ENCODE results near the gene GRB7.

The GRB7 gene

DNA sequence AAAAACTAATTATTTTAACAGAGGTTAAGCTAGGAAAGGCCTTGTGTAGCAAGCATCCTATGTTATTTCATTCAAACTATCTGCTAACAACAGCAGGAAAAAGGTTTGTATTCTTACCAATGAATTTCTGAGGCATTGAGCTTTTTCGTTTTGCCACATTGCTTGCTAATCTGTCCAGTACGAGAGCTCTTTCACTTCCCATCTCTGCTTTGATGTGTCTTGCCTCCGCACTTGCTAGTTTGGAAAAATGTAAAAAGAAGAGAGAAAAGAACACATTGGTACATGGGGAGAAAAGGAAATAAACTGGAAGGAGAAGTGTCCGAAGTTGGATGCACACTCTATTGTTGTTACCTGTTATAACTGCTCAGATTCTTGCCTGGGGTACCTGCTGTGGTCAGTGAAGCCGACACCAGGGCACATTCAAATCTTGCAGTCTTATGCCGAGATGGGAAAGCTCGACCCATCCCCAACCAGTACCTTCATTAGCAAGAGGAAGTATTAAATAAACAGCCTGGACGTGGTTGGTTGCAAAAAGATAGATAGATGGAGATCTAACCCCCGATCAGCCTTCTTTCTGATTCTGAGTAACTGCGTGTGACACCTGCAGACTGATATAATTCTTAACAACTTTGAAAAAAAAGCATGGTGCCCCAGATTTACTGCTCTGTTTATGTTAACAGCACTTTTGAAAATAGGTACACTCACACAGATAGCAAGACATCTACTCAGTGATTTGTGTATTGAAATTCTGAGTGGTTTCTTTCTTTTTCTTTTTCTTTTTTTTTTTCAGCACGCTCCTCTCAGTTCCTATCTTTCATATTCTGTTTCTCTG is 40.0 kb downstream of the GRB7 start:
- no peak overlapping the region for H3K4me3 ChIP-seq (ENCODE audit: low read depth, low read length)
- DNase-seq (ENCODE audit: low read depth): no peak
- TF ChIP-seq CTCF (IDR thresholded peaks at IDR 0.05; ENCODE audit: low read depth, low read length, missing control alignments): no peak
- in situ Hi-C loops (cut with HindIII; ENCODE audit: low sequenced_read_pairs): no loop called here

GRCh38 chr17:39781031-39781860 is 43.5 kb downstream of the GRB7 start:
- no peak for DNase-seq (ENCODE audit: low read depth)
- H3K4me3 ChIP-seq (ENCODE audit: low read depth, low read length): no peak overlapping the region
- TF ChIP-seq CTCF (IDR thresholded peaks at IDR 0.05; ENCODE audit: low read depth, low read length, missing control alignments): no peak
- in situ Hi-C loops (cut with HindIII; ENCODE audit: low sequenced_read_pairs): loop anchor here (10.0 kb wide), 1 partner anchor 206 kb away; no protein-coding TSS in a partner anchor

DNA sequence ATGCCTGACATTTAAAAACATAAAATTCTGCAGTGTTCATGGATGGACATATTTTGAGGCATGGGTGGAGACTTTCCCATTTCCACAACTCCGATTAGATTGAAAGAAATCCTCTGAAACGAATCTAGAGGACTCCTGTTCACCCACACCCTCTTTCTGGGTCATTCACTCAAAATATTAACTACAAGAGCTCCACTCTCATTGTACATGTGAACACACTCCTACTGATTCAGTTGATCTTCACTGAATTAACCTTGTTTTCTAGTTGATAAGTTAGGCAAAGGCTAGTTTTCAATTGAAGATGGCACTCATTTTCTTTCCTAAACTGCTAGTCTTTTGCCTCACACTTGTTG is 44.1 kb downstream of the GRB7 start:
- no peak for TF ChIP-seq CTCF (IDR thresholded peaks at IDR 0.05; ENCODE audit: low read depth, low read length, missing control alignments)
- in situ Hi-C loops (cut with HindIII; ENCODE audit: low sequenced_read_pairs): loop anchor here (10.0 kb wide), 1 partner anchor 207 kb away; no protein-coding TSS in a partner anchor
- H3K4me3 ChIP-seq (ENCODE audit: low read depth, low read length): no peak overlapping the region
- DNase-seq (ENCODE audit: low read depth): no peak

GRCh38 chr17:39782481-39782880 is 44.7 kb downstream of the GRB7 start:
- H3K4me3 ChIP-seq (ENCODE audit: low read depth, low read length): no peak overlapping the region
- in situ Hi-C loops (cut with HindIII; ENCODE audit: low sequenced_read_pairs): loop anchor here (10.0 kb wide), 1 partner anchor 208 kb away; no protein-coding TSS in a partner anchor
- TF ChIP-seq CTCF (IDR thresholded peaks at IDR 0.05; ENCODE audit: low read depth, low read length, missing control alignments): no peak
- no peak for DNase-seq (ENCODE audit: low read depth)

GRCh38 chr17:39782980-39783379 is 45.2 kb downstream of the GRB7 start:
- in situ Hi-C loops (cut with HindIII; ENCODE audit: low sequenced_read_pairs): loop anchor here (10.0 kb wide), 1 partner anchor 208 kb away; no protein-coding TSS in a partner anchor
- DNase-seq (ENCODE audit: low read depth): no peak
- no peak for TF ChIP-seq CTCF (IDR thresholded peaks at IDR 0.05; ENCODE audit: low read depth, low read length, missing control alignments)
- H3K4me3 ChIP-seq (ENCODE audit: low read depth, low read length): no peak overlapping the region

DNA sequence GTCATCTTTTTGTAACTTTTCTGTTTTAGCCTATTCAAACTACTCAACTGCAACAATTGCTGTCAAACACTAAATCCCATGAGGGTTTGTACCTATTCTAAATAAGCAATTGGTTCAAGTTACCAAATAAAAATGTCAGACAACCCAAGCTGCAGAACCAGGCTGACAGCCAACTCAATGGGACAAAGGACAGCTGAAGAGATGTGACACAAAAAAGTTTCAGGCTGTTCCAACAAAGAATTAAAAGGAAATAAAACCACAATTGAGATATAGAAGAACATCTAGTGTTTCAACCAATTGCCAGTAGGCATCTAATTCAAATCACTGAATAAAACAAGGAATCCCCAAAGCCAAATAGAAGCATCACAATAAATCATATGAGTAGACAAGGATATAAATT is 49.3 kb downstream of the GRB7 start:
- no peak overlapping the region for H3K4me3 ChIP-seq (ENCODE audit: low read depth, low read length)
- DNase-seq (ENCODE audit: low read depth): no peak
- in situ Hi-C loops (cut with HindIII; ENCODE audit: low sequenced_read_pairs): loop anchor here (10.0 kb wide), 1 partner anchor 212 kb away; no protein-coding TSS in a partner anchor
- TF ChIP-seq CTCF (IDR thresholded peaks at IDR 0.05; ENCODE audit: low read depth, low read length, missing control alignments): no peak

Data from astrocyte of the cerebellum (primary cell).